Measurements from ENCODE around the gene ELL2. TPM values are rescaled to one million over a fixed set of nuclear protein-coding genes. Genes with fewer than 3 reads are reported as not detected.

Gene ELL2
- total and polyA plus RNA-seq, 2 of the 13 experiments (the other 11 are each of a cell fraction or from before 2014, with no cell fraction given): 78.9 to 97.1 TPM

DNA sequence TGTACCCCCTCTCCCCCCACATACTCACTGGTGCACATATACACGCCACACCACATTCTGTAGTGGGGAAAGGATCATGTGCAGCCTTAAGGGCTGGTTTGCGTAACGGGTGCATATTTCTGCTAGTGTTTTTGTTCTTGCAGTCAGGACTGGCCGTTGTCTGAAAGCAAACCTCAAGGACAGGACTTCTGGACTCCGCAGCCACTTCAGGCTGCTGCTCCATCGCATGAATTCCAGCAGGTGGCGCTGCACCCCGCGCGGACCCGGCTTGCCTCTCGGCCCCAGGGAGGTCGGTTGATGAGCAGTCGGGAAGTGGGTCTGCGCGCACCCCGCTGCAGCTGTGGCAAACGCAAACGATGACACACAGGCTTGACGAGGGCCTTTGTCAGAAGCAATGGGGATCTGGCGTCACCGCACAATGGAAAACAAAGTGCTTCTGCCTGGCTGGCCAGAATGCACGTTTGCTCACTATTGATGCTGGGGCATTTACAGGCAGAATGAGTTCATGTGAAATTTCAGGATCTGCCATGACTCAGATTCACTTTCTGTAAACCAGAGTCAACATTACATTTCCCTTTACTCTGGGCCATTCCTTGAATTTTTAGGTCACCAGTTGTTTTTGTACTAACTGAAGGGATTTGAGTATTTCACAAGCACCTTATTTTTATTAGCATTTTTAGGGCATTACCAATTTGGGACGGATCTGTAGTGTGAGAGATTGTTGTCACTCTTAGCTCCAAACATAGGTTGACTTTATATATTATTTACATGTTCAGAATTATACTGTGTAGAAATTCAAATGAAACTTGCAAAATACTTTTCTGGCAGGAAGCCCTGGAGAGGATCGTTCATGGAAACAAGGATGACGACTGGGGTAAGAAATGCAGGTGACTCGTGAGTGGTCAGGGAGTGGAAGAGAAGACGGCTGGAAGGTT is 102.7 kb downstream of the ELL2 start (continued):
- TF ChIP-seq, protein P1, sequence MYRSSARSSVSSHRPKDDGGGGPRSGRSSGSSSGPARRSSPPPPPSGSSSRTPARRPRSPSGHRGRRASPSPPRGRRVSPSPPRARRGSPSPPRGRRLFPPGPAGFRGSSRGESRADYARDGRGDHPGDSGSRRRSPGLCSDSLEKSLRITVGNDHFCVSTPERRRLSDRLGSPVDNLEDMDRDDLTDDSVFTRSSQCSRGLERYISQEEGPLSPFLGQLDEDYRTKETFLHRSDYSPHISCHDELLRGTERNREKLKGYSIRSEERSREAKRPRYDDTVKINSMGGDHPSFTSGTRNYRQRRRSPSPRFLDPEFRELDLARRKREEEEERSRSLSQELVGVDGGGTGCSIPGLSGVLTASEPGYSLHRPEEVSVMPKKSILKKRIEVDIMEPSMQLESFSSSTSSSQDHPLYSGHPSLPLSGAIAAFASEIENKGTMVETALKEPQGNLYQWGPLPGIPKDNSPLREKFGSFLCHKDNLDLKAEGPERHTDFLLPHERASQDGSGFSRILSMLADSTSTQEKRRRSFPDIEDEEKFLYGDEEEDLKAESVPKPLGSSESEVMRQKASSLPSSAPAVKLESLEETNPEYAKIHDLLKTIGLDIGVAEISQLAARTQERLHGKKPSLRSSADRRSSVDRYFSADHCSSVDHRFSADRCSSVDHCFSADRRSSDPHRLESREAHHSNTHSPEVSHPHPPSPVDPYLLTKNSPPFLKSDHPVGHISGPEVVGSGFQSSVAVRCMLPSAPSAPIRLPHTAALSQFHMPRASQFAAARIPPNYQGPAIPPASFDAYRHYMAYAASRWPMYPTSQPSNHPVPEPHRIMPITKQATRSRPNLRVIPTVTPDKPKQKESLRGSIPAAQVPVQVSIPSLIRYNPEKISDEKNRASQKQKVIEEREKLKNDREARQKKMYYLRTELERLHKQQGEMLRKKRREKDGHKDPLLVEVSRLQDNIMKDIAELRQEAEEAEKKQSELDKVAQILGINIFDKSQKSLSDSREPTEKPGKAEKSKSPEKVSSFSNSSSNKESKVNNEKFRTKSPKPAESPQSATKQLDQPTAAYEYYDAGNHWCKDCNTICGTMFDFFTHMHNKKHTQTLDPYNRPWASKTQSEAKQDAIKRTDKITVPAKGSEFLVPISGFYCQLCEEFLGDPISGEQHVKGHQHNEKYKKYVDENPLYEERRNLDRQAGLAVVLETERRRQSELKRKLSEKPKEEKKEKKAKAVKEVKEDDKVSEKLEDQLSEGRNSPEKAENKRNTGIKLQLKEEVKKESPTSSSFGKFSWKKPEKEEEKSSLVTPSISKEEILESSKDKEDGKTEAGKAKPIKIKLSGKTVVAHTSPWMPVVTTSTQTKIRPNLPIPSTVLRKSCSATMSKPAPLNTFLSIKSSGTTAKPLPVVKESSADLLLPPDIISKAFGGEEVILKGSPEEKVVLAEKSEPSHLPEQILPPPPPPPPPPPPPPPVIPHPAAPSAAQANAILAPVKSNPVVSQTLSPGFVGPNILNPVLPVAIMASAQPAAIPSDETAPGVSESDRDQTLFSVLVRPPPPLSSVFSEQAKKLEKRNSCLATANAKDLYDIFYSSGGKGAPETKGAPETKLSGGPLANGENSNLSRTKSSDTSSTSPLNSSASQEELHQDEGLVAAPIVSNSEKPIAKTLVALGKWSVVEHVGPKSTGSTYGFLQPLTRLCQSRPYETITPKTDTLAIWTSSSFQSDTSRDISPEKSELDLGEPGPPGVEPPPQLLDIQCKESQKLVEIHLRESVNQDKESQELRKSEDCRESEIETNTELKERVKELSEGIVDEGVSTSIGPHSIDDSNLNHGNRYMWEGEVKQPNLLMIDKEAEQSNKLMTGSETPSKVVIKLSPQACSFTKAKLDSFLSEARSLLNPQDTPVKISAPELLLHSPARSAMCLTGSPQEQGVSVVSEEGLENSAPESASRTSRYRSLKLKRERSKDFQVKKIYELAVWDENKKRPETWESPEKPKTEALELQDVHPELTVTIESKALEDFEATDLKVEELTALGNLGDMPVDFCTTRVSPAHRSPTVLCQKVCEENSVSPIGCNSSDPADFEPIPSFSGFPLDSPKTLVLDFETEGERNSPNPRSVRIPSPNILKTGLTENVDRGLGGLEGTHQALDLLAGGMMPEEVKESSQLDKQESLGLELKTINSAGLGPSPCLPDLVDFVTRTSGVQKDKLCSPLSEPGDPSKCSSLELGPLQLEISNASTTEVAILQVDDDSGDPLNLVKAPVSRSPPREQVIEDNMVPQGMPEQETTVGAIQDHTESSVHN (CRISPR knock-in tag; IDR thresholded peaks at IDR 0.05): no peak
- TF ChIP-seq ZNF235 (CRISPR knock-in tag; IDR thresholded peaks at IDR 0.05; ENCODE audit: borderline replicate concordance): no peak
- TF ChIP-seq, protein P2, sequence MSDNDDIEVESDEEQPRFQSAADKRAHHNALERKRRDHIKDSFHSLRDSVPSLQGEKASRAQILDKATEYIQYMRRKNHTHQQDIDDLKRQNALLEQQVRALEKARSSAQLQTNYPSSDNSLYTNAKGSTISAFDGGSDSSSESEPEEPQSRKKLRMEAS (IDR thresholded peaks at IDR 0.05): no peak
- TF ChIP-seq, protein P3, sequence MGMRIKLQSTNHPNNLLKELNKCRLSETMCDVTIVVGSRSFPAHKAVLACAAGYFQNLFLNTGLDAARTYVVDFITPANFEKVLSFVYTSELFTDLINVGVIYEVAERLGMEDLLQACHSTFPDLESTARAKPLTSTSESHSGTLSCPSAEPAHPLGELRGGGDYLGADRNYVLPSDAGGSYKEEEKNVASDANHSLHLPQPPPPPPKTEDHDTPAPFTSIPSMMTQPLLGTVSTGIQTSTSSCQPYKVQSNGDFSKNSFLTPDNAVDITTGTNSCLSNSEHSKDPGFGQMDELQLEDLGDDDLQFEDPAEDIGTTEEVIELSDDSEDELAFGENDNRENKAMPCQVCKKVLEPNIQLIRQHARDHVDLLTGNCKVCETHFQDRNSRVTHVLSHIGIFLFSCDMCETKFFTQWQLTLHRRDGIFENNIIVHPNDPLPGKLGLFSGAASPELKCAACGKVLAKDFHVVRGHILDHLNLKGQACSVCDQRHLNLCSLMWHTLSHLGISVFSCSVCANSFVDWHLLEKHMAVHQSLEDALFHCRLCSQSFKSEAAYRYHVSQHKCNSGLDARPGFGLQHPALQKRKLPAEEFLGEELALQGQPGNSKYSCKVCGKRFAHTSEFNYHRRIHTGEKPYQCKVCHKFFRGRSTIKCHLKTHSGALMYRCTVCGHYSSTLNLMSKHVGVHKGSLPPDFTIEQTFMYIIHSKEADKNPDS (CRISPR knock-in tag; IDR thresholded peaks at IDR 0.05): peak; percentile 65; the same call in 1 of the 2 replicates
- TF ChIP-seq FOXJ3 (CRISPR knock-in tag; IDR thresholded peaks at IDR 0.05; ENCODE audit: borderline replicate concordance): no peak
- TF ChIP-seq U2AF1 (optimal IDR thresholded peaks at IDR 0.05; ENCODE audit: low read depth, low read length): no peak
- peak; percentile 70; the same call in 1 of the 2 replicates for TF ChIP-seq GATAD1 (CRISPR knock-in tag; IDR thresholded peaks at IDR 0.05)
- TF ChIP-seq, protein P4, sequence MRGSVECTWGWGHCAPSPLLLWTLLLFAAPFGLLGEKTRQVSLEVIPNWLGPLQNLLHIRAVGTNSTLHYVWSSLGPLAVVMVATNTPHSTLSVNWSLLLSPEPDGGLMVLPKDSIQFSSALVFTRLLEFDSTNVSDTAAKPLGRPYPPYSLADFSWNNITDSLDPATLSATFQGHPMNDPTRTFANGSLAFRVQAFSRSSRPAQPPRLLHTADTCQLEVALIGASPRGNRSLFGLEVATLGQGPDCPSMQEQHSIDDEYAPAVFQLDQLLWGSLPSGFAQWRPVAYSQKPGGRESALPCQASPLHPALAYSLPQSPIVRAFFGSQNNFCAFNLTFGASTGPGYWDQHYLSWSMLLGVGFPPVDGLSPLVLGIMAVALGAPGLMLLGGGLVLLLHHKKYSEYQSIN (CRISPR knock-in tag; IDR thresholded peaks at IDR 0.05; ENCODE audit: borderline replicate concordance): no peak
- TF ChIP-seq ZNF598 (CRISPR knock-in tag; IDR thresholded peaks at IDR 0.05; ENCODE audit: borderline replicate concordance): peak; percentile 74; the same call in 1 of the 2 replicates
- TF ChIP-seq, protein P5, sequence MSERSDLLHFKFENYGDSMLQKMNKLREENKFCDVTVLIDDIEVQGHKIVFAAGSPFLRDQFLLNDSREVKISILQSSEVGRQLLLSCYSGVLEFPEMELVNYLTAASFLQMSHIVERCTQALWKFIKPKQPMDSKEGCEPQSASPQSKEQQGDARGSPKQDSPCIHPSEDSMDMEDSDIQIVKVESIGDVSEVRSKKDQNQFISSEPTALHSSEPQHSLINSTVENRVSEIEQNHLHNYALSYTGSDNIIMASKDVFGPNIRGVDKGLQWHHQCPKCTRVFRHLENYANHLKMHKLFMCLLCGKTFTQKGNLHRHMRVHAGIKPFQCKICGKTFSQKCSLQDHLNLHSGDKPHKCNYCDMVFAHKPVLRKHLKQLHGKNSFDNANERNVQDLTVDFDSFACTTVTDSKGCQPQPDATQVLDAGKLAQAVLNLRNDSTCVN (CRISPR knock-in tag; IDR thresholded peaks at IDR 0.05; ENCODE audit: borderline replicate concordance): peak; percentile 86; the same call in 1 of the 2 replicates
- TF ChIP-seq GATA4 (IDR thresholded peaks at IDR 0.05; ENCODE audit: borderline replicate concordance, low read depth): peak; percentile 54; the same call in 1 of the 2 replicates
- TF ChIP-seq DNMT3B (CRISPR knock-in tag; conservative IDR thresholded peaks at IDR 0.05): no peak
- peak; percentile 78; the same call in 1 of the 2 replicates for TF ChIP-seq NCOA1 (CRISPR knock-in tag; IDR thresholded peaks at IDR 0.05)

All from HepG2 (cell line).